22Rv1 (cell line): ENCODE measurements around the gene HCCS.

Experiments used
- ZFX ChIP-seq: fragments of 450-650 bp; IDR thresholded peaks from 2 replicates; pipeline ENCODE4 v1.6.1; 2017; ENCODE audit warnings: antibody characterized with exemption, borderline replicate concordance
- TF ChIP-seq, protein P1 (sequence below): fragments of 450-650 bp; IDR thresholded peaks from 2 replicates; pipeline ENCODE4 v1.5.1; 2017; ENCODE audit warnings: mild to moderate bottlenecking

DNA sequence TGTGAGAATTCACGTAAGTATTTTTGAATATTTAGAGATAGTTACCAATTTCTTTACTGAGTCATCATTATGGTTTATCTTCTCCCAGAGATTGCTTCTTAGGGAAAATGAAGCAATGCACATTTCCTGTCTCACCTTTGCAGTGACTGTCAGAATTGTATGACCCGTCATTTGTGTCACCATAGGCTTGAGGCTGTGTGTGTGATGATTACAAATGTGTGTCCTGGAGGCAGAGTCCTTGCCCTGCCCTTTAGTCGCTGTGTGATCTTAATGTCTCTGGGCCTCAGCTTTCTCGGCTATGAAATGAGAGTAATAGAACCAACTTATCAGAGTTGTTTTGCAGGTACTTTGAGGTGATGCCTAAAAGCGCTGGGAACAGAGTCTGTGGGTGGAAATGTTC, 13.9 kb downstream of the HCCS start:
- TF ChIP-seq, protein P1, sequence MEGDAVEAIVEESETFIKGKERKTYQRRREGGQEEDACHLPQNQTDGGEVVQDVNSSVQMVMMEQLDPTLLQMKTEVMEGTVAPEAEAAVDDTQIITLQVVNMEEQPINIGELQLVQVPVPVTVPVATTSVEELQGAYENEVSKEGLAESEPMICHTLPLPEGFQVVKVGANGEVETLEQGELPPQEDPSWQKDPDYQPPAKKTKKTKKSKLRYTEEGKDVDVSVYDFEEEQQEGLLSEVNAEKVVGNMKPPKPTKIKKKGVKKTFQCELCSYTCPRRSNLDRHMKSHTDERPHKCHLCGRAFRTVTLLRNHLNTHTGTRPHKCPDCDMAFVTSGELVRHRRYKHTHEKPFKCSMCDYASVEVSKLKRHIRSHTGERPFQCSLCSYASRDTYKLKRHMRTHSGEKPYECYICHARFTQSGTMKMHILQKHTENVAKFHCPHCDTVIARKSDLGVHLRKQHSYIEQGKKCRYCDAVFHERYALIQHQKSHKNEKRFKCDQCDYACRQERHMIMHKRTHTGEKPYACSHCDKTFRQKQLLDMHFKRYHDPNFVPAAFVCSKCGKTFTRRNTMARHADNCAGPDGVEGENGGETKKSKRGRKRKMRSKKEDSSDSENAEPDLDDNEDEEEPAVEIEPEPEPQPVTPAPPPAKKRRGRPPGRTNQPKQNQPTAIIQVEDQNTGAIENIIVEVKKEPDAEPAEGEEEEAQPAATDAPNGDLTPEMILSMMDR, result no peak
- no peak for TF ChIP-seq ZFX
